ENCODE measurements around the gene OXER1.

OXER1 gene

DNA sequence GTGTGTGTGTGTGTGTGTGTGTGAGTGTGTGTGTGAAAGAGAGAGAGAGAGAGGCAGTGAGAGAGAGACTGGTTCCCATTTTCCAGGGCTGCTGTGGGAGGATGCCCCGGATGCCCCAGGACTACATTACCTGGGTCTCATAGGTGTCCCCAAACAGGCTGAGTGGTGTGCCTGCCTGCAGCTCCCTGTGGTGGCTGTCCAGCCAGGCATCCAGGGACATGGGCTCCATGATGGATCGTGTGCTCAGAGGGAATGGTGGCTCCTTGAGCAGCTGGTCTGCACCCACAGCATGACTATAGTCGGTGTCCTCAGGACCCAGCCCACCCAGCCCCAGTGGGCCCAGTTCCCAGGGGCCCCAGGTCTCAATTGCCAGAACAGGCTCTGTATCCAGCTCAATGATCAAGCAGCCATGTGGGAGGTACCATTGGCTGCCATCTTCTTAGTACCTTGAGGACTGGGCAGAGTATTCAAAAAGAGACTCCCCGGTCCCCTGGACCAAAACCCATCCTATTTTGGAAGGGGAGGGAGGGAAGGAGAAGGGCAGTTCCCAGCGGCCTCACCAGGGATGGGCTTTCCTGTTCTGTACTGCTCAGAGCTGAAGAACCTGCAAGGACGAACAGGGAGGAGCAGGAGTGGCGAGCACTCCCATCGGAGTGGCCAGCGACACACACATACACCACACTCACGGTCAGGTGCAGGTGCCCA lies 5.8 kb upstream of the OXER1 start:
- DNase-seq (ENCODE audit: low spot score) = no peak

DNA sequence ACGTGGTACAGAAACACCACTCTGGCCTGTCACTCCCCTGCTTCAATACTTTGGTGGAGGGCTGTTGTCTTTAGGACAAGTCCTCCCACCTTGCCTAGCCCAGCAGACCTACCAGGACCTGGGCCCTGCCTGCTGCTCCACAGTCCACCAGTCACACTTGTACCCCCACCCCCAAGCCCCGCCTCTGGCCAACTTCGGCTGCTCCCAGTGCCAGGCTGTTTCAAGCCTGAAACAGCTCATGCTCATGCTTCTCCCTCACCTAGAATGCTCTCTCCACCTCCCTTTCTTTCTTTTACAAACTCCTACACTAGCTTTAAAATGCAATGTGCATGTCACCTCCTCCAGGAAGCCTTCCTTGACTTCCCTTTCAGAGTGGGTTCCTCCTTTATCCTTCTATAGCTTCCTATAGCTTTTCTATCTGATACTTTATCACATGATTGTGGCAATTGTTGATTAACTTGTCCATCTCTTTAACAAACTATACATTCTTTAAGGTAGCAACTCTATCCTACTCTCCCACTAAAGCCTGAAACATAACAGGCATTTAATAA lies 4.8 kb upstream of the OXER1 start:
- DNase-seq (ENCODE audit: low spot score) = no peak

DNA sequence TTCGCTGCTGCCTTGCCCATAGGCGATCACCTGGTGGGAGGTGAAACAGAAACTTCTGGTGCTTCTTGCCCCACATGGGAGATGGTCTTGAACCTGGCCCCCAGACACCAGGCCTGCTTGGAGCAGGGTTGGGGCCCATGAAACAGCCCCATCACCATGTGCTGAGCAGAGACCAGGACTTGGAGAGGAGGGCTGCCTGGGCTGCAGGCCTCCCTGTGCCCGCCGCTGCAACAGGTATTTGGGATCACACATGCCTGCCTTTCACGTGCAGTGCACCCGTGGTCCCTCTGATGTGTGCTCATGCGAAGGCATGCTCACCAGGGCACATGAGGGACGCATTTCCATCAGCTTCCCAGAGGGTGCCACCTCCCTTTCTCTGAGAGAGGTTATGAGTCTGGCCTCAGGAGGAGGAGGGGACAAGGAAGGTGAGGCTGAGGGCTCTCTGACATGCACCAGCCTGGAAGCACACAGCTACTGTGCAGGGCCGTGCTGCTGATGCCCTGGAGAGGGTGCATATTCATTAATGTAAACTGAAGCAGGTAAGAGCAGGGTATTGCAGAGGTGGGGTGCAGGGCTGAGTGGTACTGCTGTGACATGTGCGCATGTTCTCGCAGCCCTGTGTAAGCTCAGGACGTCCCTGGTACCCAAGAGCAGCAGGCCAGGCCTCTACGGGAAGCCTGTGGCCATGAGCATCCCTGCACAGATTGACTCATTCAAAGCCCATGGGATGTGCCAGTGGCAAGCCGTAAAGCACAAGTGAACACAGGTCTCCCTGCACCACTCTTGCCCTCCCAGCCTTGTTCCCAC lies 4.2 kb upstream of the OXER1 start:
- no peak for DNase-seq (ENCODE audit: low spot score)

DNA sequence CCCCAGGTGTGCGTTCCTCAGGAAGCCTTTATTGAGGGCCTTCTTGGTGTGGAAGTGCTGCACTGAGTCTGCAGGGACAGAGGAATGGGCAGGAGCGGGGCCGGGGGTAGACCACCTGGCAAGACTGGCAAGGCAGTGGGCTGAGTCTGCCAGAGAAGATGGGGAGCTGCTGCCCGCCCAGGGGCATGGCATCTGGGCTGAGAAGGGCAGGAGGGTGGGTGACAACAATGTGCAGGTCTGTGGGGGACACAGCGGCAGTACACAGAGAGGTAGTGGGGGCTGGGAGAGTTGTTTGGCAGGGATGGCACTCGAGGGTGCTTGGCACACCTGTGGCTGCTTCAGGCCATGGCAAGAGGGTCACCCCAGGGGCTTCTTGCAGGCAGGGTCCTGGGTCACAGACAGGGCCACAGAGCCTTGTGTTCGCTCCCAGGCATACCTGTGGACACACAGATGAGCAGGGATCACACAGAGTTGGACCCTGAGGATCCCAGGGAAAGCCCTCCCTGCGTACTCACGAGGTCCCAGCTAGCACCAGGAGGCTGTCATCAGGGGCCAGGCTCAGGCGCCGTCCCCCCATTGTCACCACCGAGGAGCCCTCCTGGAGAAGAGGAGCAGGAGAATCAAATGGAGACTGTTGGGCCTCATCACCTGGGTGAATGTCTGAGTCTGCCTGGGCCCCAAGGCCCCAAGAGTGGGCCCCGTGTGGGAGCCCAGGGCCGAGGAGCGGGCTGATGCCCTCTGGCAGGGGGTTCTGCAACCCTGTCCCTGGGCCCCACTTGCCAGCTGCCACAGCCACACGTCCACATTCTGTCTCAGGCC lies 3.4 kb upstream of the OXER1 start:
- DNase-seq (ENCODE audit: low spot score) = no peak

DNA sequence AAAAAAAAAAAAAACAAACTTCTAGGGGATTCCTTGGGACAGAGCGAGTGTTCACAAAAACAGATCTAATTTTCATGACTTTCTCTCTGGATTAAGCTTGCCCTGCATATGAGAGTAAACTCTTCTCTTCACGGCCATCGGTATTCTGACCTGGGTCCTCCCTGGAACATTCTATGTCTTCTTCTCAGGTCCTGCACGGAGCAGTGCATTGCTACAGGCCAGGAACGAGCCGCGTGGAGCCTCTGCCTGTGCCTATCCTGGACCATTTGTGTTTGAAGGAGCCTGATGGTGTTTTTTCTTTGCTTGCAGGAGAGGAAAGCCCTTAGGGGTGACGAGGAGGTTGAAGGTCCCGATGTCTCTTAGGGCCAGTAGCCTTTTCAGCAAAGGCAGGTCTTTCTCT lies 1.8 kb upstream of the OXER1 start:
- DNase-seq (ENCODE audit: low spot score) = no peak

DNA sequence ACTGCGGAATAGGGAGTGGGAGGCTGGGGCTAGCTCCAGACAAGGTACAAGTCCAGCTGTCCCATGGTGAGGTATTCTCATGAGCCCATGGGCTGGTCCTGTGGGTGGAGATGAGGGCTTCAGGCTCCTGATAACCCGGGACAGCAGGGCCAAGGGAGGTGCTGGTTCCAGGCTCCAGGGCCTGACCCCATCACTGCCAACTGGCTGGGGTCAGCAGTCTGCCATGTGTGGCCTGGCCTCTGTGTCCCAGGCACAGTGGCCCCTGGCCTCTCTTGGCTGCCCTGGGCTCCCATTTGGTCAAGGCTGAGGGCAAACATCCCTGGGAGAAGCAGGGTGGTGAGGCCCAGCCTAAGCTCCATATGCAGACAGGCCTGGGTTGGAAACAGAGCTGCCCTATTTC lies 966 bp upstream of the OXER1 start:
- no peak for DNase-seq (ENCODE audit: low spot score)

DNA sequence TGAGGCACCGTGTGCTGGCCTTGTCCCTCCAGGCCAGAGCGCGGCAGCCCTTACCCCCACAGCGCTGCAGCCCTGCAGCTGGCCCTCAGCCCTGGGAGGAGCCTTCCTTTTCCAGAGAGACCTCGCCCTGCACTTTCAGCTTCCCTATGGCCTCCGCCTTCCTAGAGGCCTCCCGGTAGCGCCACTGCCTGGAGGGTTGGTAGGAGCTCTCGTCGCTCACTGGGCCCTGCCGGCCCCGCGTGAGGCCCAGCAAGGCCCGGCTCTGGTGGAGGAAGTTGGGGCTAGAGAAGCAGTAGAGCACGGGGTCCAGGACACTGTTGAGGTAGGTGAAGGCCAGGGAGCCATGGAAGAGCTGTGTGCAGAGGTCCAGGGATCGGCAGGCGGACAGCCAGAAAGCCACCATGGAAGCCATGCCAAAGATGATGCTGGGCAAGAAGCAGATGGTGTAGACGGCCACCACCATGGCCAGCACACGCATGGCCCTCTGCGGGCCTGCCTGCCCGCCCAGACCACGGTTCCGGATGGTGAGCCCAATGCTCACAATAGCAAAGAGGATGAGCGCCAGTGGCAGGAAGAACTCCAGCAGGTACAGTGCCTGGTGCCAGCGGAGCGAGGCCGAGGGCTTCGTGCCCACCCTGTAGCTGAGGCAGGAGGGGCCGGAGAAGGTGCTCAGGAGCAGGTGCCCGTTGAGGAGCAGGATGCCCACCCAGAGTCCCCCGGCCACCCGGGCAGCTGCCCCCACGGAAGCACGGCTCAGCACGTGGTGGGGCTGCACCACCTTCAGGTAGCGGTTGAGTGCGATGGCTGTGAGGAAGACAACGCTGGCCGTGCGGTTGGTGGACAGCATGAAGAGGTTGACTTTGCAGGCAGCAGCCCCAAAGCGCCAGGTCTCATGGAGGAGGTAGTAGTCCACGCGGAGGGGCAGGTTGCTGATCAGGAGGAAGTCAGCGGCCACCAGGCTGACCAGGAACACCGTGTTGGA lies 821 bp downstream of the OXER1 start:
- DNase-seq (ENCODE audit: low spot score) = no peak

DNA sequence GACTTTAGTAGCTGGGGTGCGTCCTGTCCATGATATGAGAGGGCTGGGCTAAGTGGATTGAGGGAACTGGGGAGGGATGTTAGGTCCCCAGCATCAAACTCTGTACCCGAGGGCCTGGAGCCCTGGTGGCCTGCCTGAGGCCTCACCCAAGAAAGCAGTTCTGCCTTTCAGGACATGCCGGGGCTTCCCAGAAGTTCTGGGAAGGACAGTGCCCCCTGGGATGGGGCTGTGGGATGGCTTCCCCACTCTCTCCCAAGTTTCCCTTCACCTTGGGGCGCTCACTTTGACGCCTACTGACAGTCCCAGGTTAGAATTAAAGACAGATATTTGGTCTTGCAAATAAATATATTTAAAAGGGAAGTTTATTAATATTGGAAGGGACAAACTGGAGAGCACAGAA lies 1.8 kb downstream of the OXER1 start:
- no peak for DNase-seq (ENCODE audit: low spot score)

DNA sequence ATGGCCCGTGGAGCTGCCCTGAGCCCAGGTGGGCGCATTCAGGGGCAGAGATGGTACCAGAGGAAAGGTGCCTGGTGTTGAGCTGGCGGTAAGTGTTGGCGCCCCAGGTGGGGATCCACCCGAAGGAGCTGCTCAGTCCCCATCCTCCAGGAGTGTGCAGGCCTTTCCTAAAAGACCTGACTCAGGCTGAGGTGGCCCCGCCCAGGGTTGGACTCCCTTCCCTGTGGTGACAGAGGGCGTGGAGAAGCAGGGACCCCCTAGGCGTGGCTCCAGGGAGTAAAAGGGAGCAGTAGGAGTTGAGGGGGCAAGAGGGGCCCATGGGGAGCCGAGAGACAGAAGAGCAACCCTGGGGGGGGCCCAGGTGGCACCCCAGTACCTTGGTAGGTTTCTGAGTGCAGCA lies 2.4 kb downstream of the OXER1 start:
- no peak for DNase-seq (ENCODE audit: low spot score)

DNA sequence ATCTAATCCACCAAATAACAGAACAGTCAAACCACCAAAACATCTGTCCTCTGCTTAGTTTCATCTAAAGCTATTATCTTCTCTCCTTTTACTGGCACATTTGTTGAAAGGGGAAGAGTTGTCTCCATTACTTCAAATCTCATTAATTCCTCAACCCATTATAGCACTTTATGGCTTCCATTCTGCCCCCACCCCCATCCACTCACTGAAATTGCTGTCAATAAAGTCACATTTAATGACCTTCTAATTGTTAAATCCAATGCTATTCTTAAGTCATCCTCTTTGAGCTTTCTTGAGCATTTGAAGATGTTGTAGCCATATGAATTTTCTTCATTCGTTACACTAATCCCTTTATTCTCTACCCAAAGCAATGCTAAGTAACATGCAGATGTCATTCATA lies 5.2 kb downstream of the OXER1 start:
- no peak for DNase-seq (ENCODE audit: low spot score)

DNA sequence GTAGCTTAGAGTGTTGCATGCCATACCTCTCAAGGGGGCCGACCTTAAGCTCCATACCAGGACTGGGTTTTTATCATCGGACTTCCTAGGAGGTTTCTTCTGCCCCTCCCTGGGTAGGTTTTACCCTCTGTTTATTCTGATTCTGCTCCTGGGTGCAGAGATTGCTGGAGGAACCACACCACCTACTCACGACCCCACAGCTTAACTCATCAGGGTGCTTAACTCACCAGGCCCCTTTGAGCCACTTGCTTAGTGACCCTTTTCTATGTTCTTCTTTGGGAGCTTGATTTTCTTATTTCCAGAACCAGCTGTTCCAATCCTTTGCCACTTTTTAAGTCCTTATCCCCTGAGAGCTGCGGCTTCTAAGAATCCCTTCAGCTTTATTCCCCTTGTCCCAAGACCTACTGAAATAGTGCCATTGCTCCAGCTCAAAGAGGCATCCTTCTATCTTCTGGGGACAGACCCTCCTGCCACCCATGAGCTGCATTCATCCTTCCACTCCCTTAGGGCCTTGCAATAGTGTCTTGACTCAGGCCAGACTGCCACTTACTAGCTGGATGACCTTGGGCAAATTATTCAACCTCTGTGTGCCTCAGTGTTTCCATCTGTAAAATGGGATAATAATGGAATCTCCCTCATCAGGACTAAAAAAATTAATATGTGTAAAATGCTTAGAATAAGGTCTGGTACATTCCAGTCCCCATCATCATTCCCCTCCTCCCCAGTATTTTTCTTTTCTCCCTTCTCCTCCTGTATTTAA lies 5.8 kb downstream of the OXER1 start:
- no peak for DNase-seq (ENCODE audit: low spot score)

DNA sequence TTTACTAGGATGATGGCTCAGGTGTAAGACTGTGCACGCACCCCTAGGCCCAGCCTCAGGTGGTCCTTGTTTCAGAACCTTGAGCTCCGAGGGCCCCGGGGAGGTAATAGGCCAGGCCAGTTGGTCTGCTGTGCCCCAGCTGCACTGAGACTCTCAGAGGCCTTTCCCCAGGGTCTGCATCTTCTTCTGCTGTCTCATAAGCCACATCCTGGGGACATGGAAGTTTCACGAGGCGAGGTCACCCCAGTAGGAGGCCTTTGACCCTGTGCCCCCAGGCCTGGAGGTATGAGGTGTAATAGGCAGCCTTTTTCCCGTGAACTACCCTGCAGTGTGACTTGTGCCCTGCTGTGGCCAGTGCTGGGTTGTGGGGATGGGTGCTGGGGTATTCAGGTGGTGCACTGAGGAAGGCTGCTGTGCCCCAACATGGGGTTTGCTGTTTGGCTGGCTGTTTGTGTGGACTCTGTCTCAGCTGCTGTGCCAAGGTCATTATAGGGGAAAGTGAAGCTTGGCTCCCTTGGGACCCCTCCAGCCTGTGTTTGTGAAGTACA lies 6.9 kb downstream of the OXER1 start:
- no peak for DNase-seq (ENCODE audit: low spot score)

DNA sequence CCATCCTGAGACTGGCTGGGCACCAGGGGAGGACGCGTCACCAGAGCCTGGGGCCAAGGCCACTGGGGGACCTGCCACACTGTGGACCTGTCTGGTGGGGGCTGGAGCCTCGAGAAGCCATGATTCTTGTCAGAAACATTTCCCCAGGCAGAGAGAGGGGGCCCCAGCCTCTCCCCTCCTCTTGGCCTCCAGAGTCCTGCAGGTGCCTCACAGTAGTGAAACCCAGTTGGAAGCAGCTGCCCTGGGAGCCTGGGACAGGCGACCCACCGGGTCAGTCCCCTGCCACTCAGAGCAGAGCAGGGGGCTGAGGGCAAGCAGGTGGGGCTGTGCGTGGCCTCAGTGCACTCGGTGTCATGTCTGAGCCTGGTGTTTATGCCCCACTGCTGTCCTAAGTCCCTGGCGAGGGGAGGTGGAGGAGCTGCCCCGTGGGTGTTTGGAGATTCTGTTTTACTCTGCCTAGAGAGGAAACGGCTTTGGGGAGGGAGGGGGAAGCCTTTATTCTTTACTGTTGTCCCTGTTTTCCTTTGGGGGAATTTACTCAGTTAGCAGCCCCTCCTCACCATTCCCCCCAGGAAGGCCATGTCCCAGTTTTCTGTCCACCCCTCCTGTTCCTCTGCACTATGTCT lies 7.7 kb downstream of the OXER1 start:
- DNase-seq (ENCODE audit: low spot score) = no peak

DNA sequence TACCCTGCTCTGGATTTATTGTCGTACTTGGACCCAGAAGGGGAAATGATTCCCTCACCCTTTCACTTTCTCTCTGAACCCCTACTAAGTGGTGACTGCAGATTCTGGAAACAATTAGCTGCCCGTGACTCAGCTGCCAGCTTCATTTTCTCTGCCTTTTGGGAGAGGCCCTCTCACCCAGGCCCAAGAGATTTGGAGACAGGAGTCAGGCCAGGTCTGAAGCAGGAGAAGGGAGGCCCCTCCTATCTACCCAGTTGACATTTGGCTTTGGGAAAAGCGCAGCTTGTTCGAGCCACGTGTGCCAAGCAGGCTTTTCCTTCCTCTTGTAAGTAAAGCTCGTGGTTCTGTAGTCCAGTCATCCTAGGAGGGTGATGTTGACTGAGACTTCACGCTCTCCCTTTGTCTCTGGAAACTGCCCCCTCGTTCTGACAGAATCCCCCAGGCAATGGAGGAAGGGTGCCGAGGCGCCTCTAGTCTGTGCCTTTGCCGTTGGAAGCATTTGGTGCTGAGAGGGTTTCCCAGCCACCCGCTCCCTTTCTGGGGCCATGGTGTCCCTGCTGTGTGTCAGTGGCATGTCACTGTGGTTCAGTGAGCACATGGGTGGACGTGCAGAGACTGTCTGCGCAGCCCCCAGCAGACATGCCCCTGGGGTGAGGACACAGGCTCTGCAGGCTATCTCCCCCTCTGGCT lies 8.6 kb downstream of the OXER1 start:
- DNase-seq (ENCODE audit: low spot score) = no peak

DNA sequence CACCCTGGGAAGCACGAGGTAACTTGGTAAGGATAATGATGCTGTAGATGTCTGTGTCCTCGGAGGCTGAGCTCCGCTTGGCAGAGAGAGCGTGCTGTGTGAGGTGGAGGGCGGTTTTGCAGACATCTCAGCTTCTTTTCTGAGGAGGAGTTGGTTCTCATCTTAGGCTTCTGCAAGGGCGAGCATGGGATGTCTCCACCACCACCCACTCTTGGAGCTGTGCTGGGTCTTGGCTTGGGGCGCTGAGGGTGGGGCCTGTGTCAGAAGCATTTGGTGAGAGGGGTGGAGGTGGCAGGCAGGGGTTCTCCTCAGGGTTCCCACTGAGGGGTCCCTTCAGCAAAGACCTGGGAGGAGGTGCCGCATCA lies 9.2 kb downstream of the OXER1 start:
- no peak for DNase-seq (ENCODE audit: low spot score)

DNA sequence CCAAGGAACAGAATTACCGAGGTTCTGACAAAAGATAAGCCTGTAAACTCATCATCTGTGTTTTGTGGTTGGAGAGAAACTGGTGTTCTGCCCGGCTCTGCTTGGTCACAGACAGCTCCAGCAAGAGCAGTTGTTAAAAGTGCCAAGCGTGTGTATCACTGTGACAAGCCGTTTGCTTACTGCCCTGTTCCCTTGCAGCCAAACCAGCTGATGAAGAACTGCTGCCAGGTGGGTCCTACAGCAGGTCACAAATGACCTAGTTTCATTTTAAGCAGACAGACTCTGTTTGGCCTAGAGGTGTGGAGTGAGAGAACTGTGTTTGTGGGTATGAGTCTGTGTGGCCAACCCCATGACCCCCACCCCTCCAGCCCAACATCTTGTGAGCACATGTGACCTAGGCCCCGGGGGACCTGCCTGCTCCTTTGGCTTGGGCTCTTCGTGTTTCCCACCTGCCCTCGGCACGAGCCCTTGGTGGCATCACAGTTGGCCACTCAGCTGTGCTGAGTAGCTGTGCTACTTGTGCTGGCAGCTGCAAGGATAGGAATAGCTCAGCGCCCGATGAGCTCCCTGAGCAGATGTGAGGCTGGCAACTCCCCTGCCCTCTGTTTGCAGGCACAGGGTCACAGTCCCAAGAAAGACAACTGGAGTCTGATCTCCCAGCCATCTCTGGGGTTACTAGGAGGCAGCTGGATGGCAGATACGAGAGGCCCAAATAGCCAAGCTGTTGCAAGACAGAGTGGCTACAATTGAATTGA lies 9.7 kb downstream of the OXER1 start:
- DNase-seq (ENCODE audit: low spot score) = peak; percentile 78

DNA sequence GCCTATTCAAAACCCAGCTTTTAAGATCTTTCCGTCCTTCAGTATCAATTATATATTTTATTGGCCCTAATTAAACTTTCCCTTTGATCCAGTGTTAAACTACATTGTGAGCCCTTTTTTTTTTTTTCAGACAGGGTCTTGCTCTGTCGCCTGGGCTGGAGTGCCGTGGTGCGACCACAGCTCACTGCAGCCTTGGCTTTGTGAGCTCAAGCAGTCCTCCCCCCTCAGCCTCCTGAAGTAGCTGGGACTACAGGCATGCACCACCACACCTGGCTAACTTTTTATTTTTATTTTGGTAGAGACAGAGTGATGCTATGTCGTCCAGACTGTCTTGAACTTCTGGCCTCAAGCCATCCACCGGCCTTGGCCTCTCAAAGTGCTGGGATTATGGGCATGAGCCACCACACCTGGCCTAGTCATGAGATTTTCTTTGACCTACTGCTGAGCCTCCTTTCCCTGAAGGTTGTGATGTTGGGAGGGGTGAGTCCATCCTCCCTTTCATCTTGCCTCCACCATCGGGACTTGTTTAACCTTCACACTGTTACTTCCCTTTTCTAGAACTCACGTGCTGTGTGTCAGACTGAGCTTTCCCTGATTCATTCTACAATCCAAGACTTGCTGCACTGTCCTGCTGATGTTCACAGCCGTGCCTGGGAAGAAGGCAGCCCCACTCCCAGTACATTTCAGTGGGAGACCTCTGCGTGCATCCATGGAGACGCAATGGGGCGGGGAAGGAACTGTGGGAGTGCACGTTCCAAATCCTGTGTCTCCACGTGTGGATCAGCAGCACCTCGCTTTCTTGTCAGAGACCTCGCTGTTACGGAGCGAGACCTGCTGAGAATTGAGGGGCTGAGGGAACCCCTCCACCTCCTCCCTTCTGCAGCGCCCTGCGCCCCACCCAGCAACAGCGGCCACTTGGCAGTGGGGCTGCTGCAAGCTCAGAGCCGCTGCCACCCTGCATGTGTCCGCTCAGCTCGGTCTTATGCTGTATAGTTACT lies 10.8 kb downstream of the OXER1 start:
- DNase-seq (ENCODE audit: low spot score) = no peak
